A549 treated with GW870086 at 1 μM for 4 hours (cell line): ENCODE measurements around the gene SSX1. TPM values are rescaled to one million over a fixed set of nuclear protein-coding genes. Genes with fewer than 3 reads are reported as not detected.

Experiments used
- total RNA-seq: library from RNA; stranded (reverse); fragments of 200-300 nt; extraction: Qiagen RNA extraction; gene quantifications from 5 replicates; pipeline ENCODE4 v1.2.3, GENCODE V29; 2022; ENCODE audit warnings: low read depth

Gene SSX1, protein sequence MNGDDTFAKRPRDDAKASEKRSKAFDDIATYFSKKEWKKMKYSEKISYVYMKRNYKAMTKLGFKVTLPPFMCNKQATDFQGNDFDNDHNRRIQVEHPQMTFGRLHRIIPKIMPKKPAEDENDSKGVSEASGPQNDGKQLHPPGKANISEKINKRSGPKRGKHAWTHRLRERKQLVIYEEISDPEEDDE
- total RNA-seq, result not detected in 5 replicates

DNA sequence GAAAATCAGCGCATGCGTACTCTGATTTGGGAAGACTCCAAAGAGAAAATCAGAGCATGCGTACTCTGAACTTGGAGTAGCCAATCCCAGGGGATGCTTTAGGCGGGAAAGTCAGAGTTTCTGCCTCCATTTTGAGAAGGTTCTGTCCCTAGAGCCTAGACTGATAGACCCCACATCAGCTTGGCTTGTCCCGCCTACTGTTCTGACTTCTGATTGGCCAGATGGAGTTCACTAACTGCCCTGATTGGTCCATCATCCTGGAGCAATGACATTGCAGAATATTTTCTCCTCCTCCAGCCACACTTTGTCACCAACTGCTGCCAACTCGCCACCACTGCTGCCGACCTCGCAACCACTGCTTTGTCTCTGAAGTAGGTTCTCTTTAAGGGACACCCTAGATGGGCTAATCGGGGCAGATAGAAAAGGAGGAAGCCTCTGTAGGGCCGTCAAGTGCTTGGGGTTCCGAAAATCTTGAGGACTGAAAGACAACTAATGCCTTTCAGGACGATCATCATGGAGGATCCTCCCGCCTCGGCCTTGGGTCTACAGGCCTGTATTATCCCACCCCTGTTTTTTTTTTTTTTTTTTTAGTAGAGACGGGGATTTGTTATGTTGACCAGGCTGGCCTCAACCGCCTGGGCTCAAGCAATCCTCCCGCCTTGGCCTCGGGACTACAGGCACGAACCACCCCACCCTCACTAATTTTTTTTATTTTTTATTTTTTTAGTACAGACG is at the start of gene SSX1:
SSX1 (plus strand) TSS at position 331 of the 735 bp plus-strand sequence. CDS start 1,850 bp downstream, outside the sequence.

Other genes starting within 250 kb of the SSX1 start
- gene SPACA5, start 248.4 kb upstream of the SSX1 start, total RNA-seq, result not detected in 5 replicates
- gene ZNF630, start 183.8 kb upstream of the SSX1 start, total RNA-seq, result 0.13 to 0.31 TPM (median 0.22 TPM) in 5 replicates
- not detected in 5 replicates for gene SPACA5B, start 124.8 kb upstream of the SSX1 start, total RNA-seq
- not detected in 5 replicates for gene SSX5, start 58.6 kb upstream of the SSX1 start, total RNA-seq
- gene SSX3, start 101.3 kb downstream of the SSX1 start, total RNA-seq, result not detected in 5 replicates
- not detected in 5 replicates for gene SSX4, start 128.1 kb downstream of the SSX1 start, total RNA-seq
- not detected in 5 replicates for gene SSX4B, start 156.6 kb downstream of the SSX1 start, total RNA-seq
- gene SLC38A5, start 214.9 kb downstream of the SSX1 start, total RNA-seq, result 0.12 to 0.26 TPM (median 0.19 TPM) in 4 of 5 replicates, not detected in the other
- gene FTSJ1, start 220.8 kb downstream of the SSX1 start, total RNA-seq, result 68.3 to 77.6 TPM (median 74.2 TPM) in 5 replicates